Karpas-422 (cell line): ENCODE results near the gene SUMO2. TPM values are rescaled to one million over a fixed set of nuclear protein-coding genes. Genes with fewer than 3 reads are reported as not detected.
"Not testable (repeated sequence)": the region's sequence is repeated elsewhere in the genome, so short reads cannot be mapped to it uniquely, and the experiment has no call there.

Source experiments
- DNase-seq: peaks from one replicate; pipeline ENCODE4 v3.0.0-alpha.2; 2015
- H2AFZ ChIP-seq: fragments of 200-600 bp; sonication (generic); 2 replicates; pipeline ENCODE4 v1.6.1; 2014; ENCODE audit warnings: antibody characterized with exemption, low read length, mixed read lengths
- H3K27ac ChIP-seq: fragments of 200-600 bp; sonication (generic); 2 replicates; pipeline ENCODE4 v1.5.1; 2014; ENCODE audit warnings: mild to moderate bottlenecking, low read length, moderate library complexity
- H3K27me3 ChIP-seq: fragments of 200-600 bp; sonication (generic); 2 replicates; pipeline ENCODE4 v1.6.1; 2014; ENCODE audit warnings: low read length, mixed read lengths
- H3K36me3 ChIP-seq: fragments of 200-600 bp; sonication (generic); 2 replicates; pipeline ENCODE4 v1.6.1; 2014; ENCODE audit warnings: low read length, mixed read lengths; ENCODE audit not compliant: insufficient read depth
- H3K4me1 ChIP-seq: fragments of 200-600 bp; sonication (generic); 2 replicates; pipeline ENCODE4 v1.6.1; 2014; ENCODE audit warnings: mild to moderate bottlenecking, low read length, mixed read lengths
- H3K4me2 ChIP-seq: fragments of 200-600 bp; sonication (generic); 2 replicates; pipeline ENCODE4 v1.6.1; 2014; ENCODE audit warnings: low read length, low read depth, mild to moderate bottlenecking; ENCODE audit not compliant: poor library complexity, severe bottlenecking
- H3K4me3 ChIP-seq: fragments of 200-600 bp; sonication (generic); 2 replicates; pipeline ENCODE4 v1.5.1; 2014; ENCODE audit warnings: mild to moderate bottlenecking, antibody characterized with exemption, low read length, mixed read lengths
- H3K79me2 ChIP-seq: fragments of 200-600 bp; sonication (generic); 2 replicates; pipeline ENCODE4 v1.6.1; 2014; ENCODE audit warnings: mild to moderate bottlenecking, low read length, mixed read lengths
- H3K9ac ChIP-seq: fragments of 200-600 bp; sonication (generic); 2 replicates; pipeline ENCODE4 v1.6.0; 2014; ENCODE audit warnings: low read length
- H3K9me2 ChIP-seq: fragments of 200-600 bp; sonication (generic), shearing (Covaris generic); replicated peaks from 2 replicates; pipeline ENCODE4 v1.6.0; 2014; ENCODE audit warnings: mild to moderate bottlenecking, low read length, moderate library complexity; ENCODE audit not compliant: insufficient read depth
- H3K9me3 ChIP-seq: fragments of 300-700, 200-600 bp; sonication (generic); 2 replicates; pipeline ENCODE4 v1.6.1; 2014; ENCODE audit warnings: low read length, mixed read lengths
- H4K20me1 ChIP-seq: fragments of 200-600 bp; sonication (generic); 2 replicates; pipeline ENCODE4 v1.6.1; 2014; ENCODE audit warnings: mild to moderate bottlenecking, antibody characterized with exemption, low read length, low read depth; ENCODE audit not compliant: insufficient read depth
- total RNA-seq: library from RNA; depleted of rRNA; stranded (reverse); fragments of >200 nt; shearing (Covaris generic); gene quantifications from 2 replicates; pipeline ENCODE4 v1.2.3, GENCODE V29; 2014; ENCODE audit warnings: low replicate concordance

The SUMO2 gene
- total RNA-seq, 1 experiment from 2014 or later, result 177 TPM

DNA sequence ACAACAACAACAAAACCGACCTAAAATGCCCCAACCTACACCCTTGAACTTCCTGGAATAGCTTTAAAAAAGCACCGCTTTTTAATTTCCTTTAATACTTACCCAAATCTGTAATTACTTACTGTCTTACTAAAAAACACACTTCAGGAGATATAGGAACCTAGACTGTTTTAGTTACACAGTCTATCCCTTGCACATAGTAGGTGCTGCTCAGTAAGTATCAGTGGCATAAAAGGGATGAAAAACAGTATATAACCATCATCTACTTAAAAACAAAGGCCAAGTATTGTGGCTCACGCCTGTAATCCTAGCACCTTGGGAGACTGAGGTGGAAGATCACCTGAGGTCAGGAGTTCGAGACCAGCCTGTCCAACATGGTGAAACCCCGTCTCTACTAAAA is 6.1 kb downstream of the SUMO2 start:
- Histone ChIP-seq H3K4me1 (peaks cover 12% of the 10 kb centered on the region), H4K20me1 (peaks cover 23% of the 10 kb centered on the region), H3K9me2 (no peaks in the 10 kb centered on the region), H3K9me3 (no peaks in the 10 kb centered on the region), H3K27ac (no peak overlapping the region), H3K79me2 (peaks cover 85% of the 10 kb centered on the region), H3K36me3 (peaks cover 51% of the 10 kb centered on the region; the same call in 1 of the 2 replicates), H3K27me3 (no peaks in the 10 kb centered on the region), H3K4me2 (no peak overlapping the region), H3K9ac (no peak overlapping the region), H3K4me3 (no peak overlapping the region), H2AFZ (no peak overlapping the region)
- no peak for DNase-seq

GRCh38 chr17:75174996-75175395 is 7.8 kb downstream of the SUMO2 start:
- H3K4me3 ChIP-seq, result no peak overlapping the region
- H3K9me3 ChIP-seq, result no peaks in the 10 kb centered on the region
- no peak overlapping the region for H3K4me2 ChIP-seq
- no peaks in the 10 kb centered on the region for H3K9me2 ChIP-seq
- no peaks in the 10 kb centered on the region for H3K4me1 ChIP-seq
- peaks cover 84% of the 10 kb centered on the region for H3K79me2 ChIP-seq
- H3K9ac ChIP-seq, result no peak overlapping the region
- peaks cover 13% of the 10 kb centered on the region; the same call in 1 of the 2 replicates for H4K20me1 ChIP-seq
- H3K36me3 ChIP-seq, result peaks cover 60% of the 10 kb centered on the region; the same call in 1 of the 2 replicates
- H3K27me3 ChIP-seq, result no peaks in the 10 kb centered on the region
- no peak overlapping the region for H2AFZ ChIP-seq
- H3K27ac ChIP-seq, result no peak overlapping the region
- DNase-seq, result no peak

DNA sequence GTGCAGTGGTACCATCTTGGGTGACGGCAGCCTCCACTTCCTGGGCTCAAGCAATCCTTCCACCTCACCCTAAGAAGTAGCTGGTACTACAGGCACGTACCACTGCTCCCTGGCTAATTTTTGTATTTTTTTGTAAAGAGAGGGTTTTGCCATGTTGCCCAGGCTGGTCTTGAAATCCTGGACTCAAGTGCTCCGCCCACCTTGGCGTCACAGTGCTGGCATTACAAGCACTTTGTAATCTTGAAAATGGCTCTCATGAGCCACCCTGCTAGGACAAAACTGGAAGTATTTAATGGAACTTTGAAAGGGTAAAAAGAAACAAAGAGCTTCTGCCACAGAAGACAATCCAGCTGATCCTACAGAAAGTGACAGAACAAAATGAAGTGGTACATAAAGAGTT is 9.2 kb downstream of the SUMO2 start:
- H3K9me2 ChIP-seq, result no peaks in the 10 kb centered on the region
- no peak overlapping the region for H3K9ac ChIP-seq
- 0 out of 2 replicates have a peak, but pooled peaks cover 5% of the 10 kb centered on the region for H4K20me1 ChIP-seq
- H3K9me3 ChIP-seq, result no peaks in the 10 kb centered on the region
- H3K27ac ChIP-seq, result no peak overlapping the region
- H3K36me3 ChIP-seq, result peaks cover 45% of the 10 kb centered on the region; the same call in 1 of the 2 replicates
- H3K4me1 ChIP-seq, result no peaks in the 10 kb centered on the region
- no peak overlapping the region for H2AFZ ChIP-seq
- H3K79me2 ChIP-seq, result peaks cover 71% of the 10 kb centered on the region
- H3K4me3 ChIP-seq, result no peak overlapping the region
- no peak for DNase-seq
- no peak overlapping the region for H3K4me2 ChIP-seq
- no peaks in the 10 kb centered on the region for H3K27me3 ChIP-seq

DNA sequence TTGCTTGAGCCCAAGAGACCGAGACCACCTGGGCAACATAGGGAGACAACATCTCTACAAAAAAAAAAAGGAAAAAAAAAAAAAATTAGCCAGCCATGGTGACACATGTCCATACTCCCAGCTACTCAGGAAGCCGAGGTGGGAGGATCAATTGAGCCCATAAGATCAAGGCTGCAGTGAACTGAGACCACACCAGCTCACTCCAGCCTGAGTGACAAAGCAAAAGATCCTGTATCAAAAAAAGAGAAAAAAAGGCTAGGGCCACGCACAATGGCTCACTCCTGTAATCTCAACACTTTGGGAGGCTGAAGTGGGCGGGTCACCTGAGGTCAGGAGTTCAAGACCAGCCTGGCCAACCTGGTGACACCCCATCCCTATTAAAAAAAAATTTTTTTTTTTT is 13.8 kb downstream of the SUMO2 start:
- DNase-seq, result no peak
- H3K36me3 ChIP-seq, result peaks cover 33% of the 10 kb centered on the region; the same call in 1 of the 2 replicates
- H3K4me2 ChIP-seq, result no peak overlapping the region
- no peaks in the 10 kb centered on the region for H3K9me3 ChIP-seq
- no peak overlapping the region for H3K4me3 ChIP-seq
- peaks cover 40% of the 10 kb centered on the region for H3K79me2 ChIP-seq
- no peak overlapping the region for H3K27ac ChIP-seq
- no peak overlapping the region for H3K9ac ChIP-seq
- H2AFZ ChIP-seq, result no peak overlapping the region
- H3K9me2 ChIP-seq, result no peaks in the 10 kb centered on the region
- H3K27me3 ChIP-seq, result no peaks in the 10 kb centered on the region
- no peaks in the 10 kb centered on the region for H3K4me1 ChIP-seq
- 0 out of 2 replicates have a peak, but pooled peaks cover 4% of the 10 kb centered on the region for H4K20me1 ChIP-seq

GRCh38 chr17:75164606-75165005 is 18.2 kb downstream of the SUMO2 start:
- not testable (repeated sequence) for H2AFZ ChIP-seq, H3K4me1 ChIP-seq, DNase-seq, H3K27ac ChIP-seq, H3K9ac ChIP-seq, H3K4me2 ChIP-seq, H3K9me2 ChIP-seq, H3K79me2 ChIP-seq, H4K20me1 ChIP-seq, H3K9me3 ChIP-seq, H3K27me3 ChIP-seq, H3K4me3 ChIP-seq
- peaks cover 12% of the 10 kb centered on the region; the same call in 1 of the 2 replicates for H3K36me3 ChIP-seq

DNA sequence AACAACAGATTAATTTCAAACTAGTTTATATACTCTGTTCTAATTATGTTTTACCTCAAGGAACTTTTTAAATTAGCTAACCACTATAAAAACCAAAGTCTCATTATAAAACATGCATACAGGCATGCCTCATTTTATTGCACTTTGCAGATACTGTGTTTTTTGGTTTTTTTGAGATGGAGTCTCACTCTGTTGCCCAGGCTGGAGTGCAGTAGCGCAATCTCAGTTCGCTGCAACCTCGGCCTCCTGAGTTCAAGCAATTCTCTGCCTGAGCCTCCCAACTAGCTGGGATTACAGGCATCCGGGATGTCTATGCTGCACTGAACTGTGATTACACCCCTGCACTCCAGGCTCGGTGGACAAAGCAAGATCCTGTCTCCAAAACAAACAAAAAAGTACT is 19.7 kb downstream of the SUMO2 start:
- no peak for DNase-seq
- Histone ChIP-seq H3K79me2 (0 out of 2 replicates have a peak, but pooled peaks cover 3% of the 10 kb centered on the region), H3K9me2 (no peaks in the 10 kb centered on the region), H3K36me3 (peaks cover 12% of the 10 kb centered on the region; the same call in 1 of the 2 replicates), H3K9ac (no peak overlapping the region), H3K9me3 (no peaks in the 10 kb centered on the region), H4K20me1 (no peaks in the 10 kb centered on the region), H3K27me3 (no peaks in the 10 kb centered on the region), H3K4me3 (no peak overlapping the region), H3K27ac (no peak overlapping the region), H3K4me1 (no peaks in the 10 kb centered on the region), H3K4me2 (no peak overlapping the region), H2AFZ (no peak overlapping the region)

GRCh38 chr17:75160211-75160610 is 22.5 kb downstream of the SUMO2 start:
- no peak overlapping the region for H3K27ac ChIP-seq
- no peak overlapping the region for H2AFZ ChIP-seq
- no peak overlapping the region for H3K9ac ChIP-seq
- no peaks in the 10 kb centered on the region for H3K36me3 ChIP-seq
- no peak overlapping the region for H3K4me2 ChIP-seq
- peaks cover 3% of the 10 kb centered on the region for H3K4me1 ChIP-seq
- DNase-seq, result no peak
- H3K9me2 ChIP-seq, result no peaks in the 10 kb centered on the region
- no peaks in the 10 kb centered on the region for H4K20me1 ChIP-seq
- no peaks in the 10 kb centered on the region for H3K79me2 ChIP-seq
- H3K4me3 ChIP-seq, result no peak overlapping the region
- no peaks in the 10 kb centered on the region for H3K9me3 ChIP-seq
- H3K27me3 ChIP-seq, result no peaks in the 10 kb centered on the region

- Histone ChIP-seq H3K9ac (no peak overlapping the region), H3K4me2 (no peak overlapping the region)
These were observed 23.3 kb downstream of the SUMO2 start for GRCh38 chr17:75159196-75160031.

More at GRCh38 chr17:75159196-75160031, 23.3 kb downstream of the SUMO2 start:
- Histone ChIP-seq H2AFZ (no peak overlapping the region), H3K9me3 (no peaks in the 10 kb centered on the region), H3K9me2 (no peaks in the 10 kb centered on the region), H3K4me3 (no peak overlapping the region), H4K20me1 (no peaks in the 10 kb centered on the region), H3K79me2 (no peaks in the 10 kb centered on the region), H3K27ac (no peak overlapping the region), H3K4me1 (peaks cover 9% of the 10 kb centered on the region), H3K36me3 (no peaks in the 10 kb centered on the region), H3K27me3 (no peaks in the 10 kb centered on the region)
- no peak for DNase-seq
